ENCODE data around the gene DIABLO. TPM values are rescaled to one million over a fixed set of nuclear protein-coding genes. Genes with fewer than 3 reads are reported as not detected.
A peak's percentile ranks its signal among the peaks of the same experiment; 100 is the strongest.

Gene DIABLO
- total and polyA plus RNA-seq, 9 of the 15 experiments (the other 6 are each of a cell fraction or from before 2014, with no cell fraction given), result 37.3 to 101 (median 80.1) TPM

- TF ChIP-seq REST (IDR thresholded peaks at IDR 0.05; ENCODE audit: borderline replicate concordance) (peak; percentile 98), REST (CRISPR knock-in tag; IDR thresholded peaks at IDR 0.05; ENCODE audit: low read depth) (peak; percentile 98), XRCC5 (IDR thresholded peaks at IDR 0.05; ENCODE audit: low read depth, low read length) (no peak), ETV6 (IDR thresholded peaks at IDR 0.05; ENCODE audit: borderline replicate concordance in 1 of 2, low read depth in 2 of 2, low read length in 1 of 2) (no peak), ETV6 (CRISPR knock-in tag; IDR thresholded peaks at IDR 0.05; ENCODE audit: borderline replicate concordance) (peak; percentile 96; the same call in 1 of the 2 replicates), MIER1 (IDR thresholded peaks at IDR 0.05; ENCODE audit: low read depth) (peak; percentile 84), ZNF121 (CRISPR knock-in tag; conservative IDR thresholded peaks at IDR 0.05) (0 out of 2 replicates have a peak, but pooled peaks have one; percentile 13), BCLAF1 (IDR thresholded peaks at IDR 0.05; ENCODE audit: borderline replicate concordance in 1 of 2, control insufficient read depth in 1 of 2, low read depth in 2 of 2, low read length in 1 of 2) (0 out of 4 replicates have a peak, but pooled peaks of 1 of the 2 experiments have one; percentile 60), L3MBTL2 (IDR thresholded peaks at IDR 0.05) (peak; percentile 100), MAX (CRISPR knock-in tag; IDR thresholded peaks at IDR 0.05) (peak; percentile 98), SUPT5H (IDR thresholded peaks at IDR 0.05) (no peak), FUS (optimal IDR thresholded peaks at IDR 0.05; ENCODE audit: low read depth, low read length) (no peak), TOE1 (IDR thresholded peaks at IDR 0.05; ENCODE audit: borderline replicate concordance) (no peak; the same call in 1 of the 2 replicates), TOE1 (CRISPR knock-in tag; IDR thresholded peaks at IDR 0.05; ENCODE audit: borderline replicate concordance, low read depth) (0 out of 2 replicates have a peak, but pooled peaks have one; percentile 25), ZNF24 (IDR thresholded peaks at IDR 0.05) (peak; percentile 60), POLR3A (IDR thresholded peaks at IDR 0.05; ENCODE audit: borderline replicate concordance, extremely low read depth, insufficient read depth, insufficient read length) (no peak)
Measured at GRCh38 chr12:122226366-122227125, 694 bp upstream of the DIABLO start (continued).
